ENCODE data around the gene HMCN1. TPM values are rescaled to one million over a fixed set of nuclear protein-coding genes. Genes with fewer than 3 reads are reported as not detected.

The HMCN1 gene
- total and polyA plus RNA-seq, 4 donors: 10.6 to 20.0 (median 16.8) TPM

DNA sequence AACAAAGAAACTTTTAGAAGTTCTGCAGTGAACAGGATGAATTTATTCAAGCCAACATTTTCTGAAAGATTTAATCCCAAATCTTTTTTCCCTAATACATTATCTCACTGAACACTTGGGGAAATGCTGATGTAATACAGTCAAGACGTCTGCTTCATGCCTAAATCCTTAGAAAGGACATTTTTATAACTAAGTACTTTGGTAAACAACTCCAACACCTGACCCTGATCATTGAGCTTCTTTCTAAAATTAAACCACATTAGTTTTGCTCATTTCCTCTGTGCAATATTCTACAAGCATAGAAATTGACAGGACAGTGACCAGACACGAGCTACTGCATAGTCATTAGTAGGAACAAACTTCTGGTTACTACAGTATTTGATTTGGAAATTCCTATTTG is 457.3 kb downstream of the HMCN1 start:
- no peak for DNase-seq (ENCODE audit: low read depth in 4 of 6, low spot score in 6 of 6)
- Histone ChIP-seq H3K27me3 (ENCODE audit: control insufficient read depth, insufficient read depth, low read length) (no peaks in the 10 kb centered on the region), H3K9me3 (ENCODE audit: control insufficient read depth, insufficient read depth, low read length) (no peaks in the 10 kb centered on the region), H3K27ac (ENCODE audit: low read depth, low read length) (no peak overlapping the region), H3K4me1 (ENCODE audit: control insufficient read depth, insufficient read depth, low read length) (no peaks in the 10 kb centered on the region), H3K36me3 (ENCODE audit: control insufficient read depth, insufficient read depth, low read length) (no peaks in the 10 kb centered on the region), H3K4me3 (ENCODE audit: low read depth, low read length) (no peak overlapping the region)
- 86% methylated on average over 1 of the region's 2 CpGs for WGBS (ENCODE audit: insufficient coverage)

DNA sequence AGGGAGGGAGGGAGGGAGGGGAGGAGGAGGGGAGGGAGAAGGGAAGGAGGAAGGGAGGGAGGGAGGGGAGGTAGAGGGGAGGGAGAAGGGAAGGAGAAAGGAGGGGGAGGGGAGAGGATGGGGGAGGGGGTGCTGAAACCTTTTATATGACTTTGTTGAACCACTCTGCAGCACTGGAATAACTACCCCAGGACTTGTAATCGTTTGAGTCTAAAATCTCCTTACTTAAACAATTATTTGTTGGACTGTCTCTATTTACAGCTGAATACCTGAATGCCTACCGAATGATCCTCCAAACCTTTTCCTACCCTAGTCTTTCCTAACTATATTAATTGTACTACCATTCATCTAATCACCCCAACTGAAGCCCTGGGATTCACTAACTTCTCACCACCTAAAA is 459.0 kb downstream of the HMCN1 start:
- H3K4me3 ChIP-seq (ENCODE audit: low read depth, low read length): no peak overlapping the region
- H3K27me3 ChIP-seq (ENCODE audit: control insufficient read depth, insufficient read depth, low read length): no peaks in the 10 kb centered on the region
- WGBS (ENCODE audit: insufficient coverage): 100% methylated on average over 2 of the region's 2 CpGs
- no peak overlapping the region for H3K27ac ChIP-seq (ENCODE audit: low read depth, low read length)
- DNase-seq (ENCODE audit: low read depth in 4 of 6, low spot score in 6 of 6): no peak
- H3K36me3 ChIP-seq (ENCODE audit: control insufficient read depth, insufficient read depth, low read length): no peaks in the 10 kb centered on the region
- H3K9me3 ChIP-seq (ENCODE audit: control insufficient read depth, insufficient read depth, low read length): no peaks in the 10 kb centered on the region
- no peaks in the 10 kb centered on the region for H3K4me1 ChIP-seq (ENCODE audit: control insufficient read depth, insufficient read depth, low read length)

DNA sequence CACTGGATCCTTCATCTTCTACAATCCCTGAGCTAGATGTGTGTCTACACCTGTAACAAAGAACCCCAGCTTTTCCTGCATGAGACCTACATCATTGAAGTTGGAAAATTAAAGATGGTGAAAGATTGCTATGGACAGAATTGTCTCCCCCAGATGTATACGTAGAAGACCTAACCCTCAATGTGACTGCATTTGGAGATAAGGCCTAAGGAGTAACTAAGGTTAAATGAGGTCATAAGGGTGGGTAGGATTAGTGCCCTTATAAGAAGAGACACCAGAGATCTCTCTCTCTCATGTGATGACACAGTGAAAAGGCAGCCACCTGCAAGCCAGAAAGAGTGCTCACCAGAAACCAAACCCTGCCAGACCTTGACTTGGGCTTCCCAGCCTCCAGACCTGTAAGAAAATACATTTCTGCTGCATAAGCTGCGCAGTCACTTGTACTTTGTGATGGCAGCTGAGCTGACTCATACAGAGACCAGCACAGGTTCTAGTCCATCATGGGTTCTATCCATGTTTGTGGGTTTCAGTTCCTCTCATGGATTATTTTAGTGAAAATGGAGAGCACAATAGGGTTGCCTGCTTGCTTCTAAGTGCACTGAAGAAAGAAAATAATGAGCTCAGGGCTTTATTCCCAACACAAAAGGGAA is 460.0 kb downstream of the HMCN1 start:
- Histone ChIP-seq H3K4me1 (ENCODE audit: control insufficient read depth, insufficient read depth, low read length) (no peaks in the 10 kb centered on the region), H3K9me3 (ENCODE audit: control insufficient read depth, insufficient read depth, low read length) (no peaks in the 10 kb centered on the region), H3K4me3 (ENCODE audit: low read depth, low read length) (no peak overlapping the region), H3K36me3 (ENCODE audit: control insufficient read depth, insufficient read depth, low read length) (no peaks in the 10 kb centered on the region), H3K27ac (ENCODE audit: low read depth, low read length) (no peak overlapping the region), H3K27me3 (ENCODE audit: control insufficient read depth, insufficient read depth, low read length) (no peaks in the 10 kb centered on the region)
- no peak for DNase-seq (ENCODE audit: low read depth in 4 of 6, low spot score in 6 of 6)
- 100% methylated on average over 1 of the region's 2 CpGs for WGBS (ENCODE audit: insufficient coverage)

DNA sequence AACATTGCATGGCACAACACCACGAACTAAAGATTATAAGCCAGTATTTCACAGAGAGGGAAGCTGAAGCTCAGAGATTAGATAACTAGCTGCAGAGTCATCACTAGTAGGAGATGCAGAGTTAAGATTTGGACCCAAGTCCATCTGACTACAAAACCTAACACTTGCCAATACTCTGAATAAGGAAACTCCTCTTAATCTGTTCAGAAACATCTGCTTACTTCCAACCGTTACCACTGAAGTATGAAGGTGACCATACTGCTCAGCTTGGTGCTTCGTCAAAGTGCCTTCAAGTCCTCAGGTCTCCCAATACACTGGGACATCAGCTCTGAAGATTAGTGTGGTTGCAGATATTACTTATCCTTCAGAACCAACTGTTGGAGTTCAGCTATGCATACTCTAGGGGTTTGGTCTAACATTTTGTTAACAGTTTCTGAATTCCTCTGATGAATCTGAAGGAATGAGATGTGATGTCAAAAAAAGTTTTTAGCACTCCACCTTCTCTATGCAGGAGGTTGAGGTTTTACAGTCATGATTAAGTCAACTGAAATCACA is 461.3 kb downstream of the HMCN1 start:
- Histone ChIP-seq H3K27ac (ENCODE audit: low read depth, low read length) (no peak overlapping the region), H3K36me3 (ENCODE audit: control insufficient read depth, insufficient read depth, low read length) (no peaks in the 10 kb centered on the region), H3K9me3 (ENCODE audit: control insufficient read depth, insufficient read depth, low read length) (no peaks in the 10 kb centered on the region), H3K4me3 (ENCODE audit: low read depth, low read length) (no peak overlapping the region), H3K27me3 (ENCODE audit: control insufficient read depth, insufficient read depth, low read length) (no peaks in the 10 kb centered on the region), H3K4me1 (ENCODE audit: control insufficient read depth, insufficient read depth, low read length) (no peaks in the 10 kb centered on the region)
- WGBS (ENCODE audit: insufficient coverage): no CpG with 5 or more reads among the region's 3 CpGs
- DNase-seq (ENCODE audit: low read depth in 4 of 6, low spot score in 6 of 6): no peak

DNA sequence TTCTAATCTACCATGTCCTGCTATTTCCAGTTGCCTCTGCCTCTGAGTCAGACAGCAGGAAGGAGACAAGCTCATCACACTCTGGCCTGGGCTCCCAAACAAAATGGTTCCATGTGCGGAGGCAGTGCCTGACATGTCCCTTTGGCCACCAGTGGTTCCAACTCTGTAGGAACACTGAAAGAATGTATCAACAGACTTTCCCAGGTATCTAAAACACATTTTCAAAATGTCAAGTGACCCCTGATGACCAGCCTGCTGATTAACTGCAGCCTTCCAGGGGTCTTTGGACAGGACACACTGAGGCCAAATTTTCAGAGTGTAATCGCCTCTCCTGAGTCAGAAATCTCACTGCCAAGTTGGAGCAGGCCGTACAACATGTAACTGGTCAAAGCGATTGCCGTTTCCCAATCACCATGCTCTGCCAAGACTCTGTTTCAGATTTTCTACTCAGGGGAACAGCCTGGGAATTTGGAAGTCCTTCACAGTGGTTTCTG is 468.1 kb downstream of the HMCN1 start:
- no peak overlapping the region for H3K4me3 ChIP-seq (ENCODE audit: low read depth, low read length)
- H3K4me1 ChIP-seq (ENCODE audit: control insufficient read depth, insufficient read depth, low read length): no peaks in the 10 kb centered on the region
- DNase-seq (ENCODE audit: low read depth in 4 of 6, low spot score in 6 of 6): no peak
- WGBS (ENCODE audit: insufficient coverage): 72% methylated on average over 5 of the region's 5 CpGs
- H3K27ac ChIP-seq (ENCODE audit: low read depth, low read length): no peak overlapping the region
- H3K27me3 ChIP-seq (ENCODE audit: control insufficient read depth, insufficient read depth, low read length): no peaks in the 10 kb centered on the region
- H3K9me3 ChIP-seq (ENCODE audit: control insufficient read depth, insufficient read depth, low read length): no peaks in the 10 kb centered on the region
- H3K36me3 ChIP-seq (ENCODE audit: control insufficient read depth, insufficient read depth, low read length): no peaks in the 10 kb centered on the region

DNA sequence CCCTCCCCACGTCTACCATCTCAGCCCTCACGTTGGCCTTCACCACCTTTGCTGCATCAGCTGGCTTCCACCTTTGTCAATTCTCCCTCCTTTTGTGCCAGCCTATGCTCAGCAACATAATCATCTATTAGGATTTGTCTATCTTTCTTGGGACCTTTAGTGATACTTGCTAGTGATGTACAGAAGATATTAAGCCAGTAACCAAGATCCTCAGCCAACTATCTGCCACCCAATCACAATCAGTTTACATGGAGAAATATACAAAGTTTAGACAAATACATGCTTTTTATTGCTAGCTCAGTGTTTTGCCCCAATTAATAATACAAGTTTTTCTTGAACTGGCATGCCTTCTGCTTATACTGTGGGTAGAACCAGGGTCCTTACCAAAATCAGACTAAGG is 468.6 kb downstream of the HMCN1 start:
- Histone ChIP-seq H3K36me3 (ENCODE audit: control insufficient read depth, insufficient read depth, low read length) (no peaks in the 10 kb centered on the region), H3K27me3 (ENCODE audit: control insufficient read depth, insufficient read depth, low read length) (no peaks in the 10 kb centered on the region), H3K4me1 (ENCODE audit: control insufficient read depth, insufficient read depth, low read length) (no peaks in the 10 kb centered on the region), H3K9me3 (ENCODE audit: control insufficient read depth, insufficient read depth, low read length) (no peaks in the 10 kb centered on the region), H3K4me3 (ENCODE audit: low read depth, low read length) (no peak overlapping the region), H3K27ac (ENCODE audit: low read depth, low read length) (no peak overlapping the region)
- 92% methylated on average over 2 of the region's 2 CpGs for WGBS (ENCODE audit: insufficient coverage)
- DNase-seq (ENCODE audit: low read depth in 4 of 6, low spot score in 6 of 6): no peak

DNA sequence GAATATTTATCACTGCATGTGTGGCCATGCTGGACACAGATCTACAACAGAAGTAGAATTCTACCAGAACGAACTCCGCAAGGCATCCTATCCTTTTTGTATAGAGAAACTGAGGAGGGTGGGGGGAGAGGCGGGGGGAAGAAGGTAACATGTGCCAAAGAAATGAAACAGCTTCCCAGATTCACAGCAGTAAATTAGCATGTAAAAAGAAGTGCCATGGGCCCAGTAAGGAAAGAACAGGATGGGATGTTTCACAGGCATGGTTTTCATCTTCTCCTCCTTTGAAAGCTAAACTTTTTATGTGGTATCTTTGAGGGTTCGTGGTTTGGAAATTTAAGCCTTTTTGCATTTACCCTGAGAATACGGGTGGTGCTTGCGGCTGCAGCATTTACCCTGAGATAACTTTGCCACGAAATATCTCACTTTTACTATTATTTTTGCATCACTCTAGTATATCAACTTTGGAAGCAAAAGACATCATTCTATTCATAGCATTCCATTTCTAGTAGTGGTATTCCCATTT is 471.9 kb downstream of the HMCN1 start:
- whole genome bisulfite sequencing (ENCODE audit: insufficient coverage): 66% methylated on average over 4 of the region's 7 CpGs
- no peak for DNase-seq (ENCODE audit: low read depth in 4 of 6, low spot score in 6 of 6)

DNA sequence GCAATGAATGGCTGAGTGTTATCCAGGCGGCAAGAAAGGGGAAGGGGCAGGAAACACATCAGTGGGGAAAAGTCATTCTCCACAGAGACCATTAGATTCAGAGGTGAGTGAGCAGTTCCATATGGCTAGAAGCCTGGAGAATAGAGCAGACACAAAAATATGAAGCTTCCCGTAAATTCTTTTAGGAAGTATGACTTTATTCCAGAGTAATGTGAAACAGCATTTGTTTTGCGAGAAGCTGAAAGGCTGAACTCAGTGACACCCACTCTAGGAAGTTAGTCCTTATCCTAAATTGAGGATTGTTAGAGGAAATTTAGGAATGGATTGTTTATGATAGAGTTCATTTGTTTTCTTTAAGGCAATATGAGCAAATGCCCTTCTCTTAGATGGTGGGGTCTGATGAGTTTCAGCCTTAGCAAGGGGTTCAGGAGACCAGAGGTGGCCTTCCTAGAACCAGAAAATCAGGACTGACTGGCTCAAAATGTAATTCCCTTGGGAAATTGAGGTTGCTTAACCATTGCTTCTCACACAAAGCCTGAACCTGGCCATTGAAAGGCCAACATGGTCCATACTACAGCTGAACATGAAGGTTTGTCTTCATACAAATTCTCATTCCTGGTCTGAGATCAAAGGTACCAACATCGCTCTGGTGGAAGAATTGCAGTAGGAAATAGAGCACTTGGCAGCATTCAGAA is 473.3 kb downstream of the HMCN1 start:
- H3K9me3 ChIP-seq (ENCODE audit: control insufficient read depth, insufficient read depth, low read length): no peaks in the 10 kb centered on the region
- no peaks in the 10 kb centered on the region for H3K27me3 ChIP-seq (ENCODE audit: control insufficient read depth, insufficient read depth, low read length)
- no peak overlapping the region for H3K4me3 ChIP-seq (ENCODE audit: low read depth, low read length)
- WGBS (ENCODE audit: insufficient coverage): 100% methylated on average over 2 of the region's 4 CpGs
- no peaks in the 10 kb centered on the region for H3K36me3 ChIP-seq (ENCODE audit: control insufficient read depth, insufficient read depth, low read length)
- H3K4me1 ChIP-seq (ENCODE audit: control insufficient read depth, insufficient read depth, low read length): no peaks in the 10 kb centered on the region
- no peak overlapping the region for H3K27ac ChIP-seq (ENCODE audit: low read depth, low read length)
- DNase-seq (ENCODE audit: low read depth in 4 of 6, low spot score in 6 of 6): no peak

More for the DNA sequence above, 471.9 kb downstream of the HMCN1 start:
- Histone ChIP-seq H3K36me3 (ENCODE audit: control insufficient read depth, insufficient read depth, low read length) (no peaks in the 10 kb centered on the region), H3K4me1 (ENCODE audit: control insufficient read depth, insufficient read depth, low read length) (no peaks in the 10 kb centered on the region), H3K27ac (ENCODE audit: low read depth, low read length) (no peak overlapping the region), H3K4me3 (ENCODE audit: low read depth, low read length) (no peak overlapping the region), H3K9me3 (ENCODE audit: control insufficient read depth, insufficient read depth, low read length) (no peaks in the 10 kb centered on the region), H3K27me3 (ENCODE audit: control insufficient read depth, insufficient read depth, low read length) (no peaks in the 10 kb centered on the region)

DNA sequence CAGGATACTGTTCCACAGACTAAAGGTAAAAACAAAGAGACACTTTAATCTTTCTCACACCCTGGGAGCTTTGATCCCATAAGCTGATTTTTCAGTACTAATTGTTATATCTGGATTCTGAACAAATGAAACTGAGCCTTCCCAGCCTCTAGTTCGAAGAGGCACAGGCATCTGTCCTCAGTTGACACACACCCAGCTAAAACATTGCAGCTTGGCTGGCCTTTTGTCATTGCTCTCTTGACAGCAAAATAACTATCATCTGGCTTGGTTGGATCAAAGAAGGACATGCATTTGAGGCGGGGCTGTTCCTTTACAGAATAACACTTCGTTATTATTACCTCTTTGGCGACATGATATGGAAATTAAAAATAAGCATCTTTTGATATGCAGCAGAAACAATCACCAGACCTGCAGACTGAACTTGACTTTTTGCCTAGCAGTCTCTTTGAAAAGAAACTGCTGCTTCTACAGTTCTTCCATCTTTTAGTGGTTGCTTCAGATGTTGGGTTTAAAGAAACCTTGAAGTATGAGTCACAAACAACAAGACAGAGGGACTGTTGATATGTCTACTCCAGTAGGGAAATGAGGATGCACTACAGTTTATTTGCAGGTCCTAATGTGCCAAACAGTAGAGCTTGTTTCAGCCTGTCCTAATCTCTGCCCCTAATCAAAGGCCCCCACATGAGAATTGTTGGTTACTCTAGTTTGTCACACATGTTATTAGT is 474.4 kb downstream of the HMCN1 start:
- Histone ChIP-seq H3K9me3 (ENCODE audit: control insufficient read depth, insufficient read depth, low read length) (no peaks in the 10 kb centered on the region), H3K4me3 (ENCODE audit: low read depth, low read length) (no peak overlapping the region), H3K36me3 (ENCODE audit: control insufficient read depth, insufficient read depth, low read length) (no peaks in the 10 kb centered on the region), H3K27ac (ENCODE audit: low read depth, low read length) (no peak overlapping the region), H3K27me3 (ENCODE audit: control insufficient read depth, insufficient read depth, low read length) (no peaks in the 10 kb centered on the region), H3K4me1 (ENCODE audit: control insufficient read depth, insufficient read depth, low read length) (no peaks in the 10 kb centered on the region)
- 56% methylated on average over 1 of the region's 4 CpGs for WGBS (ENCODE audit: insufficient coverage)
- peak in 1 of 6 donors; percentile 16 for DNase-seq (ENCODE audit: low read depth in 4 of 6, low spot score in 6 of 6)

Measured in spinal cord (tissue), 10 donors.